Endothelial cell of umbilical vein (primary cell): ENCODE results near the gene FAM234B. TPM values are rescaled to one million over a fixed set of nuclear protein-coding genes. Genes with fewer than 3 reads are reported as not detected.

Source experiments
- BruUV-seq: library from RNA; stranded (reverse); fragments of 400-500 nt; replicated peaks from 2 replicates; lab custom pipeline; 2021; lab: Mats Ljungman, UMichigan
- CTCF ChIA-PET: fragments of 300-600, 350-600 bp; sonication (Branson Sonifier 250); formaldehyde crosslinking; loops from one replicate; lab custom pipeline; 2021; ENCODE audit warnings: antibody characterized with exemption, inconsistent platforms; lab: Charles Lee
- POLR2A ChIA-PET: fragments of 300-600, 350-600 bp; sonication (Branson Sonifier 250); formaldehyde crosslinking; loops from one replicate; lab custom pipeline; 2021; ENCODE audit warnings: antibody characterized with exemption, inconsistent platforms; lab: Charles Lee
- DNase-seq: peaks from one replicate; pipeline ENCODE4 v3.0.0-alpha.2; 2011; ENCODE audit warnings: low read depth, low spot score
- FAIRE-seq: peaks from 2 replicates; lab custom pipeline; 2011; peaks lifted over from hg19 to GRCh38; lab: Jason Lieb, UNC
- H2AFZ ChIP-seq: 2 replicates; pipeline ENCODE4 v1.6.0; 2012; ENCODE audit warnings: low read depth, low read length, control low read depth, inconsistent platforms
- H3K27ac ChIP-seq: 2 replicates; pipeline ENCODE4 v1.5.1; 2011; ENCODE audit warnings: low read depth, mild to moderate bottlenecking, control low read depth, low read length, moderate library complexity; ENCODE audit not compliant: insufficient read depth
- H3K27me3 ChIP-seq, 2 experiments: 2 replicates each; pipeline versions ENCODE4 v1.6.0 to v1.6.1; 2011; ENCODE audit warnings: low read length in 2 of 2, mixed read lengths in 1 of 2; ENCODE audit not compliant: control insufficient read depth in 2 of 2, insufficient read depth in 2 of 2
- H3K36me3 ChIP-seq, 2 experiments: 2 replicates in 1 of 2; 3 replicates in 1 of 2; pipeline ENCODE4 v1.5.1; 2011; ENCODE audit warnings: low read length in 2 of 2, mild to moderate bottlenecking in 1 of 2, moderate library complexity in 1 of 2; ENCODE audit not compliant: control insufficient read depth in 2 of 2, insufficient read depth in 2 of 2; ENCODE audit errors: extremely low read depth in 1 of 2
- H3K4me1 ChIP-seq: 3 replicates; pipeline ENCODE4 v1.5.1; 2011; ENCODE audit warnings: mild to moderate bottlenecking, low read length; ENCODE audit not compliant: control insufficient read depth, insufficient read depth; ENCODE audit errors: extremely low read depth
- H3K4me2 ChIP-seq: 2 replicates; pipeline ENCODE4 v1.6.1; 2011; ENCODE audit warnings: low read length, control low read depth, mixed read lengths; ENCODE audit not compliant: insufficient read depth
- H3K4me3 ChIP-seq, 3 experiments: fragments of 200-600 bp in 1 of 3; sonication (generic), shearing (Covaris generic) in 1 of 3; replicated peaks in 1 of 3; 2 replicates each; pipeline ENCODE4 v1.5.1; 2011 to 2016; ENCODE audit warnings: control low read depth in 3 of 3, low read length in 3 of 3, mild to moderate bottlenecking in 2 of 3, inconsistent platforms in 1 of 3, low read depth in 1 of 3, moderate library complexity in 1 of 3; ENCODE audit not compliant: insufficient read depth in 1 of 3
- H3K79me2 ChIP-seq: 2 replicates; pipeline ENCODE4 v1.6.0; 2012; ENCODE audit warnings: low read length, inconsistent platforms; ENCODE audit not compliant: control insufficient read depth, insufficient read depth
- H3K9ac ChIP-seq: replicated peaks from 2 replicates; pipeline ENCODE3; 2011; ENCODE audit warnings: low read length, control low read depth; ENCODE audit not compliant: insufficient read depth; ENCODE audit errors: extremely low read depth
- H3K9me1 ChIP-seq: replicated peaks from 3 replicates; pipeline ENCODE4 v1.6.0; 2011; ENCODE audit warnings: mild to moderate bottlenecking, low read length; ENCODE audit not compliant: control insufficient read depth, insufficient read depth; ENCODE audit errors: extremely low read depth
- H3K9me3 ChIP-seq: replicated peaks from 2 replicates; pipeline ENCODE4 v1.5.1; 2012; ENCODE audit warnings: low read length, inconsistent platforms; ENCODE audit not compliant: control insufficient read depth, insufficient read depth
- H4K20me1 ChIP-seq: replicated peaks from 2 replicates; pipeline ENCODE3; 2011; ENCODE audit warnings: mild to moderate bottlenecking, low read length; ENCODE audit not compliant: control insufficient read depth, insufficient read depth; ENCODE audit errors: extremely low read depth
- EZH2 ChIP-seq: IDR thresholded peaks from 2 replicates; pipeline ENCODE4 v1.6.1; 2012; ENCODE audit warnings: borderline replicate concordance, low read depth, mild to moderate bottlenecking, moderate library complexity, low read length, inconsistent platforms; ENCODE audit not compliant: severe bottlenecking
- FOS ChIP-seq: IDR thresholded peaks from 2 replicates; pipeline ENCODE4 v1.6.1; 2011; ENCODE audit warnings: mild to moderate bottlenecking, low read length, moderate library complexity, borderline replicate concordance; ENCODE audit not compliant: insufficient read depth
- GATA2 ChIP-seq: IDR thresholded peaks from 2 replicates; pipeline ENCODE4 v1.7.0; 2011; ENCODE audit warnings: low read depth, mild to moderate bottlenecking, moderate library complexity, mixed read lengths, low read length; ENCODE audit not compliant: insufficient read length, insufficient read depth
- JUN ChIP-seq: IDR thresholded peaks from 2 replicates; pipeline ENCODE4 v1.6.1; 2011; ENCODE audit warnings: borderline replicate concordance, low read depth; ENCODE audit not compliant: insufficient read length, insufficient read depth
- MYC ChIP-seq: IDR thresholded peaks from one replicate; pipeline ENCODE4 v1.6.1; 2011; ENCODE audit warnings: mild to moderate bottlenecking, low read depth, low read length
- POLR2A ChIP-seq: IDR thresholded peaks from 2 replicates; pipeline ENCODE4 v1.6.1; 2012; ENCODE audit warnings: low read depth, mild to moderate bottlenecking, control low read depth, low read length
- POLR2AphosphoS5 ChIP-seq: IDR thresholded peaks from 2 replicates; pipeline ENCODE4 v1.6.1; 2012; ENCODE audit warnings: low read depth, mild to moderate bottlenecking, control low read depth, low read length, moderate library complexity; ENCODE audit not compliant: insufficient read depth
- dilution Hi-C: fragments of 300-500 bp; cut with MboI; formaldehyde crosslinking; loops from one replicate; pipeline ENCODE4 v1.15.0; 2019; ENCODE audit warnings: low sequenced_read_pairs; ENCODE audit not compliant: extremely low pct_ligation_motif_present
- intact Hi-C: fragments of 100-400 bp; cut with micrococcal nuclease; formaldehyde crosslinking; loops from one replicate; pipeline ENCODE4 v1.10.0; 2022
- polyA plus RNA-seq, 4 experiments: library from polyadenylated mRNA; depleted of rRNA in 3 of 4; stranded (reverse) in 3 of 4; unstranded in 1 of 4; fragments of >200 nt; gene quantifications; 2 replicates each; pipeline versions ENCODE4 v1.2.1 to v1.2.3, GENCODE V29; 2011 to 2012; ENCODE audit warnings: missing spikeins in 1 of 4
- total RNA-seq: library from RNA; stranded (reverse); gene quantifications from 2 replicates; pipeline ENCODE4 v1.2.3, GENCODE V29; 2021
- TF ChIP-seq, protein P1 (sequence below), 2 donors: IDR thresholded peaks; 1 replicate in 1 of 2; 2 replicates in 1 of 2; pipeline ENCODE4 v1.5.1; 2011; ENCODE audit warnings: low read length in 2 of 2, mild to moderate bottlenecking in 2 of 2, moderate library complexity in 2 of 2, control low read depth in 1 of 2, inconsistent platforms in 1 of 2, low read depth in 1 of 2; ENCODE audit not compliant: insufficient read depth in 1 of 2; ENCODE audit errors: extremely low read depth in 1 of 2
- TF ChIP-seq, protein P2 (sequence below): IDR thresholded peaks from 2 replicates; pipeline ENCODE4 v1.6.1; 2011; ENCODE audit not compliant: insufficient read depth, insufficient read length

FAM234B gene
- total and polyA plus RNA-seq, 2 donors (not counting 3 experiments of a cell fraction or from before 2014, with no cell fraction given), result 4.9 to 13.2 TPM

DNA sequence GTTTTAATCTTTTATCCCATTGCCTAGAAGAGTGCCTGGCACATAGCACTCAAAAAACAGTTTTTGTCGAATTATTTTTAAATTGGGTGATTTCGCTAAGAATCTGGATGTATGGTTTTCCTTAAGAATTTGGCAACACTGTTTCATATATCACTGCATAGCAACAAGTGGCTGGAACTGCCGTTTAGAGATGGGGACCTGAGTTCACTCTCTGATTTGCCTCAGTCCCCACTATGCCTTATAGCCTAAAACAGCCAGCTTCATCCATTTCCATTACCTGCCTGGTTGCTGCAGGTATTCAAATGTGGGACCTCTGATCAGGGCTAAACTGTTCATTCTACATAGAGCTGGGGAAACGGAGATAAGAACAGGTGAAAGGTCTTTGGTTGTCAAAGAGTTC, 45.9 kb upstream of the FAM234B start:
- peaks cover 22% of the 10 kb centered on the region for H3K4me1 ChIP-seq
- no peak overlapping the region for H3K4me3 ChIP-seq
- dilution Hi-C loops (no loop called here), intact Hi-C loops (no loop called here)
- ChIA-PET POLR2A (no interaction called here), CTCF (interaction anchor here (1.2 to 5.3 kb wide), 5 partner anchors 12 to 214 kb away, joined by 3 to 23 read pairs (median 4); no protein-coding TSS in a partner anchor)
- H3K9me1 ChIP-seq, result no peaks in the 10 kb centered on the region
- no peak overlapping the region for H3K4me2 ChIP-seq
- DNase-seq, result no peak
- no peaks in the 10 kb centered on the region for H4K20me1 ChIP-seq
- no peak overlapping the region for H3K27ac ChIP-seq
- no peaks in the 10 kb centered on the region for H3K27me3 ChIP-seq
- TF ChIP-seq, protein P1, sequence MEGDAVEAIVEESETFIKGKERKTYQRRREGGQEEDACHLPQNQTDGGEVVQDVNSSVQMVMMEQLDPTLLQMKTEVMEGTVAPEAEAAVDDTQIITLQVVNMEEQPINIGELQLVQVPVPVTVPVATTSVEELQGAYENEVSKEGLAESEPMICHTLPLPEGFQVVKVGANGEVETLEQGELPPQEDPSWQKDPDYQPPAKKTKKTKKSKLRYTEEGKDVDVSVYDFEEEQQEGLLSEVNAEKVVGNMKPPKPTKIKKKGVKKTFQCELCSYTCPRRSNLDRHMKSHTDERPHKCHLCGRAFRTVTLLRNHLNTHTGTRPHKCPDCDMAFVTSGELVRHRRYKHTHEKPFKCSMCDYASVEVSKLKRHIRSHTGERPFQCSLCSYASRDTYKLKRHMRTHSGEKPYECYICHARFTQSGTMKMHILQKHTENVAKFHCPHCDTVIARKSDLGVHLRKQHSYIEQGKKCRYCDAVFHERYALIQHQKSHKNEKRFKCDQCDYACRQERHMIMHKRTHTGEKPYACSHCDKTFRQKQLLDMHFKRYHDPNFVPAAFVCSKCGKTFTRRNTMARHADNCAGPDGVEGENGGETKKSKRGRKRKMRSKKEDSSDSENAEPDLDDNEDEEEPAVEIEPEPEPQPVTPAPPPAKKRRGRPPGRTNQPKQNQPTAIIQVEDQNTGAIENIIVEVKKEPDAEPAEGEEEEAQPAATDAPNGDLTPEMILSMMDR (IDR thresholded peaks at IDR 0.05; ENCODE audit: extremely low read depth in 1 of 2, insufficient read depth in 1 of 2, low read depth in 1 of 2, low read length in 2 of 2), result no peak
- TF ChIP-seq, protein P2, sequence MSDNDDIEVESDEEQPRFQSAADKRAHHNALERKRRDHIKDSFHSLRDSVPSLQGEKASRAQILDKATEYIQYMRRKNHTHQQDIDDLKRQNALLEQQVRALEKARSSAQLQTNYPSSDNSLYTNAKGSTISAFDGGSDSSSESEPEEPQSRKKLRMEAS, result no peak
- TF ChIP-seq EZH2, result no peak
- TF ChIP-seq MYC, result no peak
- TF ChIP-seq FOS, result no peak
- no peak for TF ChIP-seq POLR2A
- no peak for TF ChIP-seq GATA2
- no peak for TF ChIP-seq POLR2AphosphoS5
- no peak for TF ChIP-seq JUN
- H2AFZ ChIP-seq, result no peak overlapping the region
- no peak for FAIRE-seq
- no TSS peak for BruUV-seq
- no peaks in the 10 kb centered on the region for H3K36me3 ChIP-seq
- H3K79me2 ChIP-seq, result peaks cover 8% of the 10 kb centered on the region
- H3K9ac ChIP-seq, result no peak overlapping the region
- H3K9me3 ChIP-seq, result no peaks in the 10 kb centered on the region
